ENCODE data around the gene SLC9A9.

Gene SLC9A9

GRCh38 chr3:143236226-143236964 is 611.9 kb downstream of the SLC9A9 start:
- no peaks in the 10 kb centered on the region for H3K9me3 ChIP-seq (ENCODE audit: severe bottlenecking)
- no peak overlapping the region for H3K4me3 ChIP-seq (ENCODE audit: low read depth, low read length)
- H3K27me3 ChIP-seq (ENCODE audit: insufficient read depth, low read depth, severe bottlenecking): no peaks in the 10 kb centered on the region
- TF ChIP-seq, protein P1, sequence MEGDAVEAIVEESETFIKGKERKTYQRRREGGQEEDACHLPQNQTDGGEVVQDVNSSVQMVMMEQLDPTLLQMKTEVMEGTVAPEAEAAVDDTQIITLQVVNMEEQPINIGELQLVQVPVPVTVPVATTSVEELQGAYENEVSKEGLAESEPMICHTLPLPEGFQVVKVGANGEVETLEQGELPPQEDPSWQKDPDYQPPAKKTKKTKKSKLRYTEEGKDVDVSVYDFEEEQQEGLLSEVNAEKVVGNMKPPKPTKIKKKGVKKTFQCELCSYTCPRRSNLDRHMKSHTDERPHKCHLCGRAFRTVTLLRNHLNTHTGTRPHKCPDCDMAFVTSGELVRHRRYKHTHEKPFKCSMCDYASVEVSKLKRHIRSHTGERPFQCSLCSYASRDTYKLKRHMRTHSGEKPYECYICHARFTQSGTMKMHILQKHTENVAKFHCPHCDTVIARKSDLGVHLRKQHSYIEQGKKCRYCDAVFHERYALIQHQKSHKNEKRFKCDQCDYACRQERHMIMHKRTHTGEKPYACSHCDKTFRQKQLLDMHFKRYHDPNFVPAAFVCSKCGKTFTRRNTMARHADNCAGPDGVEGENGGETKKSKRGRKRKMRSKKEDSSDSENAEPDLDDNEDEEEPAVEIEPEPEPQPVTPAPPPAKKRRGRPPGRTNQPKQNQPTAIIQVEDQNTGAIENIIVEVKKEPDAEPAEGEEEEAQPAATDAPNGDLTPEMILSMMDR (IDR thresholded peaks at IDR 0.05; ENCODE audit: low read depth, low read length): no peak
- no peak overlapping the region for H3K27ac ChIP-seq
- no peaks in the 10 kb centered on the region for H3K36me3 ChIP-seq
- DNase-seq: no peak

DNA sequence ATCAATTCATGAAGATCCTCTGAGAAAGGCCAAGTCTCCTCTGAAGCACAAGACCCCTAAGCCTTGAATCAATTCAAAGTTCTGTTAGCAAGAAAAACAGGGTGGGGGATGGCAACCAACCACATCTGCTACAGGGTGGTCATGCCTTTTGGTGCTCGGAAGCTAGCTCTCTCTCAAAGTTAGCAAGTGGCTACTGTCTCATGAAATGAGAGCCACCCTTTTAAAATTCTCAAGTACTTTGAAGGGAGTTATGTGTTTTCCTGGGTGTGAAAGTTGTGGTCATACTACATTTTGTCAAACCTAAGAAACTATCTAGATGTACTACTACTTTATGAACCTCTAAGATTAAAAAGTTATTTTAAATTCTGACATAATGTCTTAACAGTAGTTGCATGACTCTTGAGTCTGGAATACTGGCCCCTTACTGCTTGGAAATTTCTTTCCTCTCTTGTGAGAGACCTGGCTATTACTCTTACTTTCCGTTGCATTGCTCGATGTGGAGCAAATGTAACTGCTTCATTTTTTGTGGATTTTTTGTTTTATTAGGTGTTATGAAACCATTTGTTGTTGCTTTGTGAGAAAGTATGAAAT is 612.6 kb downstream of the SLC9A9 start:
- peaks cover 1% of the 10 kb centered on the region for H3K27me3 ChIP-seq (ENCODE audit: insufficient read depth, low read depth, severe bottlenecking)
- no peak for DNase-seq
- TF ChIP-seq, protein P1 (IDR thresholded peaks at IDR 0.05; ENCODE audit: low read depth, low read length): no peak
- H3K27ac ChIP-seq: no peak overlapping the region
- no peak overlapping the region for H3K4me3 ChIP-seq (ENCODE audit: low read depth, low read length)
- H3K36me3 ChIP-seq: no peaks in the 10 kb centered on the region
- no peaks in the 10 kb centered on the region for H3K9me3 ChIP-seq (ENCODE audit: severe bottlenecking)

DNA sequence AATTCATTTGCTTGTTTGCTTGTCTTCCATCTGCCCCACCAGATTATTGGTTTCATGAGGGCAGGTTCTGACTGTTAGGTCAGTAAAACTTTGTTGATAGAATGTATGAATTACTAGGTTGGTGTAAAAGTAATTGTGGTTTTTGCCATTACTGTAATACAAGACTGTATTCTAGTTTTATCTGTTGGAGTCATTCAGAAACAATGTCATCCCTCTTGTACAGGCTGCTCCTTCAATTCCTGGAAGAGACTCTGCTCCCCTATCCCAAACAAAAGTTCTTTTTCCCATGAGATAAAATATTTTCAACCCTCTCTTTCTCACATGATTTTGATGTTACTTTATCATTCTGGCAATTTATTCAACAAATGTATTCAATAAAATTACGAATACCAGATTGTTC is 613.7 kb downstream of the SLC9A9 start:
- H3K36me3 ChIP-seq: no peaks in the 10 kb centered on the region
- H3K4me3 ChIP-seq (ENCODE audit: low read depth, low read length): no peak overlapping the region
- no peaks in the 10 kb centered on the region for H3K9me3 ChIP-seq (ENCODE audit: severe bottlenecking)
- no peak for DNase-seq
- TF ChIP-seq, protein P1 (IDR thresholded peaks at IDR 0.05; ENCODE audit: low read depth, low read length): no peak
- no peak overlapping the region for H3K27ac ChIP-seq
- peaks cover 4% of the 10 kb centered on the region for H3K27me3 ChIP-seq (ENCODE audit: insufficient read depth, low read depth, severe bottlenecking)

DNA sequence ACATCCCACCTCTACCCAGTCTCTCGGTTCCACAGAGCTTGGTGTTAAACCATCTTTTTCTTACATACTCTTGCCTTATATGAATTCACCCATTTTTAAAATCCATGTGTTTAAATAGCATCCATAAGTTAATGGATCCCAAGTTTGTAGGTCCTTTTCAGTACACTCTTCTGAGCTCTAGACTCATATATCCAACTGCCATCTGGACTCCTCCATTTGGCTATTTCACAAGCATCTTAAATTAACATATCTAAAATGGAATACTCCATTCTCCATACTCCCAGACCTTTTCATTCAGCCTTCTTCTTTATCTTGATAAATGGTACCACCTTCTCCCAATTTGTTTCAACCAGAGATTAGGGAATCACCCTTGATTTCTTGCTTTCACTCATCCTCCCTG is 615.3 kb downstream of the SLC9A9 start:
- H3K4me3 ChIP-seq (ENCODE audit: low read depth, low read length): no peak overlapping the region
- peaks cover 9% of the 10 kb centered on the region for H3K27me3 ChIP-seq (ENCODE audit: insufficient read depth, low read depth, severe bottlenecking)
- no peak overlapping the region for H3K27ac ChIP-seq
- TF ChIP-seq, protein P1 (IDR thresholded peaks at IDR 0.05; ENCODE audit: low read depth, low read length): no peak
- DNase-seq: no peak
- H3K36me3 ChIP-seq: no peaks in the 10 kb centered on the region
- H3K9me3 ChIP-seq (ENCODE audit: severe bottlenecking): no peaks in the 10 kb centered on the region

- Histone ChIP-seq H3K4me3 (ENCODE audit: low read depth, low read length) (no peak overlapping the region), H3K27ac (no peak overlapping the region), H3K36me3 (no peaks in the 10 kb centered on the region), H3K9me3 (ENCODE audit: severe bottlenecking) (no peaks in the 10 kb centered on the region), H3K27me3 (ENCODE audit: insufficient read depth, low read depth, severe bottlenecking) (peaks cover 37% of the 10 kb centered on the region)
- no peak for DNase-seq
- TF ChIP-seq, protein P1 (IDR thresholded peaks at IDR 0.05; ENCODE audit: low read depth, low read length): no peak
Measured at GRCh38 chr3:143228405-143228804, 619.9 kb downstream of the SLC9A9 start.
